HG03025 (cell line): ENCODE results near the gene OR10V1.

Source experiments
- ATAC-seq: cut with Tn5 transposase; IDR thresholded peaks from one replicate; pipeline ENCODE4 v1.9.1; 2021; ENCODE audit warnings: mild to moderate bottlenecking, moderate library complexity; ENCODE audit not compliant: unreplicated experiment, low FRiP score

The OR10V1 gene

DNA sequence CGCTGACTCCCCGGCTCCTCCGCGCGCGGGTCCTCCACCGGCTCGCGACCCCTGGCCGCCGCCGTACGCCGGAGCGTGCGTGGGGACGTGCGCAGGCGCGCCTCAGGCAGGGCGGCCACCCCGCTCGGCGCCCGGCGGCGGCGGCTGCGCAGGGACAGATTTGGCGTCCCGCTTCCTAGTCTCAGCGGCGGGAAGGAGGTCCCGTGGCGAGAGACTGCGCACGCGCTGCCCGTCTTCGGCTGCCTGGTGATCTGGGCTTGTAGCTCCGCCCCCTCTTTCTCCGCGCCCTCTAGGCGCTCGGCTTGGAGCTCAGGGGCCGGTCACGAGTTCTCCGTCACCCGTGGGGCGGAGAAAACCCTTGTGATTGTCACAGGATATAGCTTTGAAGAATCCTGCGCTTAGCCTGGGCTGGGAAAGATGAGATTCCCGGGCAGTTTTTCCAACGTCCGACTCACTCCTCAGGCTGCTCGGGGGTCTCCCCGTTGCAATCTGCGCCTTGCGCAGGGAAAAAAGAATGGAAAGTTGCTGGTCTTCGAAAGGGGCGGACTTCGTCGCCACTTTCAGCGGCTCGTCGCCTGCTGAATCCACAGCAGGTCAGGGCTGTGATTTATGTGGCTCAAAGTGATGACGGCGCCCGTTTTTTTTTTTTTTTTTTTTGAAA, 44.6 kb downstream of the OR10V1 start, which contains the start of gene PATL1:
Gene PATL1, minus strand, starts transcription at position 88 of the 661 bp plus-strand sequence. CDS start 142 bp downstream, outside the sequence.
- ATAC-seq = peak; percentile 93

DNA sequence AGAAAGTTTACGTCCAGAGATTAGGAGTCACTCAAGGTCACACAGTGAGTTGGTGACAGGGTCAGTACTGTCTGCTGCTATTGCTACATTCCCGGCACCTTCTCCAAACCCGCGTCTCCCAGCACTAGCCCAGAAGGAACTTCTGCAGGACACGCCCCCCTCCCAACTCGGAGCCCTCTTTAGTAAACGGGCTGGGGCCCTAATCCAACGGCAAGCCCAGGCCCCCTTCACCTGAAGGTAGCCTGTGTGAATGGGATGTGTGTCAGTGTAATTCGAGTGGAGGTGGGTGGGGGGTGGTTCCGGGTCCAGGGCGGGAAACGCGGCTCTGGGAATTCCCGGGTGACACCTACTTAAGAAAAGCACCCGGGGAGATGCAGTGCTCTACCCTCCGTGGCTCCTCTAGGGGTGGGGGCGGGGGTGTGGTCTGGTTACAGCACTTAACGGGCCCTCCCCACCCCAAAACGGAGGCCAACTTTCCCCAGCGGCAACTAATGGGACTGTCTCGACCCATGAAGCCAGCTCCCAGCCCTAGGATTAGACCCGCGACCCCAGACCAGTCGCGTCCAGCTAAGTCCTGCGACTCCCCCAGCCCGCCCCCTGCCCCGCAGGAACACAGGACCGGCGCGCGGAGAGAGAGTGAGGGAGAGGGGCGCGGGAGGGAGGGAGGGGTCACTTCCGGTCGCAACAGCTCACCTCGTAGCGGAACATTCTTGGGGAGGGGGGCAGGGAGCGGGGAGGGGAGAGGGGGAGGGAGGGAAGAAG, 45.3 kb downstream of the OR10V1 start:
- peak; percentile 35 for ATAC-seq

DNA sequence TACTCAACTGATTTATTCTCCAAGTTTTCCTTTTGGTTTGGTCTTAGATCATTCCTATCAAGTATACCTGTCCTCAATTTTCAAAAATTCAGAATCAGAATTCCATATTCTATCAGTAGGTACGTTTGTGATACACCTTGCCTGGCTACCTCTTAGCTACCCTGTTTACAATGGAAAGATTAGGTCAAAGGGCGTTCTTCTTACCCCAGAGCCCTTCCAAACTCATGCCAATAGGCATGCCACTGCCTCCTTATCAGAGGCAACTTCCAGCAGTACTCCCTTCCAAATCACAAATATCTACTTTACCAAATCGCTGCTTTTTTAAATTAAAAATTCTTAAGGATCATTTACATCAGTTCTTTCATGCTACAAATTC, 45.8 kb downstream of the OR10V1 start:
- ATAC-seq = no peak

DNA sequence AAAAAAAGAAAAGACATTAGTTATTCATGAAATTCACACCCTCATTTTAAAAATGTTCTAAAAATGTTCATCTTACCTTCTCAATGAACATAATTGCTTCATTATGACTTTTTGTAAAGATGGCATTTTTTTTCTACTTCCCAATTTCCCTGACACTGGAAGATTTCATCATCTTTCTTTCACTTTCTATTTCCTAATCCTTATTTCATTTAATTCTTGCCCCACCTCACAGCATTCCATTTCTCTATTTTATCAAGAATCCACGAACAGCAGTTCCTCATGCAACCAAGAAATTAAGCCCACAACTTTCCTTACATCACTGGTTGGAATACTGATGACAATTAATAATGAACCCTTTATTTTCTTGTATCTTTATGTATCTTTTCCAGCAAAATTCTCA, 46.7 kb downstream of the OR10V1 start:
- ATAC-seq = no peak
